HFF-Myc (cell line): Measurements from ENCODE around the gene PPP2R3B.

ENCODE experiments used
- DNase-seq: peaks from one replicate; pipeline ENCODE4 v3.0.0-alpha.2; 2011; ENCODE audit warnings: low read depth; ENCODE audit errors: extremely low read depth
- H3K4me3 ChIP-seq: replicated peaks from 2 replicates; pipeline ENCODE4 v1.5.1; 2011; ENCODE audit warnings: low read depth, mild to moderate bottlenecking, control low read depth, low read length
- TF ChIP-seq, protein P1 (sequence below): IDR thresholded peaks from 2 replicates; pipeline ENCODE4 v1.5.1; 2012; ENCODE audit warnings: mild to moderate bottlenecking, low read depth, low read length, control low read depth; ENCODE audit errors: missing control alignments

Gene PPP2R3B

GRCh38 chrX:400258-400657 is 13.6 kb upstream of the PPP2R3B start:
- no peak for DNase-seq
- no peak overlapping the region for H3K4me3 ChIP-seq
- TF ChIP-seq, protein P1, sequence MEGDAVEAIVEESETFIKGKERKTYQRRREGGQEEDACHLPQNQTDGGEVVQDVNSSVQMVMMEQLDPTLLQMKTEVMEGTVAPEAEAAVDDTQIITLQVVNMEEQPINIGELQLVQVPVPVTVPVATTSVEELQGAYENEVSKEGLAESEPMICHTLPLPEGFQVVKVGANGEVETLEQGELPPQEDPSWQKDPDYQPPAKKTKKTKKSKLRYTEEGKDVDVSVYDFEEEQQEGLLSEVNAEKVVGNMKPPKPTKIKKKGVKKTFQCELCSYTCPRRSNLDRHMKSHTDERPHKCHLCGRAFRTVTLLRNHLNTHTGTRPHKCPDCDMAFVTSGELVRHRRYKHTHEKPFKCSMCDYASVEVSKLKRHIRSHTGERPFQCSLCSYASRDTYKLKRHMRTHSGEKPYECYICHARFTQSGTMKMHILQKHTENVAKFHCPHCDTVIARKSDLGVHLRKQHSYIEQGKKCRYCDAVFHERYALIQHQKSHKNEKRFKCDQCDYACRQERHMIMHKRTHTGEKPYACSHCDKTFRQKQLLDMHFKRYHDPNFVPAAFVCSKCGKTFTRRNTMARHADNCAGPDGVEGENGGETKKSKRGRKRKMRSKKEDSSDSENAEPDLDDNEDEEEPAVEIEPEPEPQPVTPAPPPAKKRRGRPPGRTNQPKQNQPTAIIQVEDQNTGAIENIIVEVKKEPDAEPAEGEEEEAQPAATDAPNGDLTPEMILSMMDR = no peak

- DNase-seq = peak; percentile 63
- TF ChIP-seq, protein P1 = no peak
- no peak overlapping the region for H3K4me3 ChIP-seq
Observed at GRCh38 chrX:397575-397974, 10.9 kb upstream of the PPP2R3B start.

DNA sequence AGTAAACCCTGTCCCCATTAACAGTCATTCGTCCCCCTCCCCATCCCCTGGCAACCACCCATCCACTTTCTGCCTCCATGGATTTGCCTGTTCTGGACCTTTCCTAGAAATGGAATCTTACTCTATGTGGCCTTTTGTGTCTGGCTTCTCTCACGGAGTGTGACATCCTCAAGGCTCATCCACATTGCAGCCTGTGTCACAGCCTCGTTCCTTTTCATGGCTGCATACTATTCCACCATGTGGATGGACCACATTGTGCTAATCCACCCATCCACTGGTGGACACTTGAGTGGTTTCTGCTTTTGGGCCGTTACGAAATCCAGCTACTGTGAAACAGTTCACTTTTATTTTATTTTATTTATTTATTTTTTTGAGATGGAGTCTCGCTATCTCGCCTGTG is 8.1 kb upstream of the PPP2R3B start:
- TF ChIP-seq, protein P1 = no peak
- H3K4me3 ChIP-seq = no peak overlapping the region
- no peak for DNase-seq

DNA sequence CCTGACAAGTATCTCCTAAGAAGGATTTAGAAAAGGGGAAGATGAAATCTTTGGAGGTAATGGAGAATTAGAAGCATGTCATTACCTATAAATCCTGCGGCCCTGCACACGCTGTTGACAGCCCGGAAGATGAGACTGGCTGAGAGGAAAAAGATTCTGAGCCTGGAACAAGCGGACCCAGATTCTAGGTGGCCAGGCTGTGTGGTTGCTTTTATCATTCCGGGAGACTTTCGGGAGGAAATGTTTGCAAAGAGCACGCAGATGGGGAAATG is 5.8 kb upstream of the PPP2R3B start:
- TF ChIP-seq, protein P1 = no peak
- no peak overlapping the region for H3K4me3 ChIP-seq
- DNase-seq = no peak

DNA sequence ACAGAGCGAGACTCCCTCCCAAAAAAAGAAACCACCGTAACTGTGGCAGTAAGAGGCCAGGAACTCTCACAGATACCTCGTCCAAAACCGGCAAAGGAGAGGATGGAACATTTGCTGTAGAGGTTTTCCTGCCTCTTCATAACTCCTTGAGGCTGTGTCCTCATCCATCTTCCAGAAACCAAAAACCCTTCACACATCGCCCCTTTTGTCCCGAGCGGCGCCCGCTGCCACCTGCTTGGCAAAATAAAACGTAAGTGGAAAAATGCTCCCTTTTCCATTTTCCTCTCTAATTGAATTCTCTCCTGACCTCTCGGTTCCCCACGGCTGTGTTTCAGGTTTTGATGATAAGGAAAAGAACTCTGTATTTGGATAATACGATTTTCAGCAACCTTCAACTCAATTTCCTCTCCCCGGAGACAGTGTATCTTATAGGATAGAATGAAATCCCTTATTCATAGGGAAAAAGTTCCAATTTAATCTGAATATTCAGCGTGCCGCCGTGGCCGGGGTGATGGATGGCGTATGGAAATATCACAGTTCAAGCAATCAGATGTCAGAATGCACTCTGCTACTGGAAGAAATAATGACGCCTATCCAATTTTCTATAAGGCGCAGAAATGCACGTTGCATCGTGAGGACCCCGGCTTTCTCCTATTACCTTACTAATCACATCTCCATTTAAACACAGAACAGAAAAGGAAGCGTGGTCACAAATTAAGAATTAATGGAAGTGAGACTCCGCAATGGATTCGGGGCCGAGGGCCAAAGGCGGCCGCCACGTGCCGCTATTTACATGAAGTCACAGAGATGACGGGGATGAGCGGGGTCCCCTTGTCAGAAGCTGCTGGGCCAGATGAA is 5.2 kb upstream of the PPP2R3B start:
- TF ChIP-seq, protein P1 = no peak
- no peak overlapping the region for H3K4me3 ChIP-seq
- DNase-seq = no peak

DNA sequence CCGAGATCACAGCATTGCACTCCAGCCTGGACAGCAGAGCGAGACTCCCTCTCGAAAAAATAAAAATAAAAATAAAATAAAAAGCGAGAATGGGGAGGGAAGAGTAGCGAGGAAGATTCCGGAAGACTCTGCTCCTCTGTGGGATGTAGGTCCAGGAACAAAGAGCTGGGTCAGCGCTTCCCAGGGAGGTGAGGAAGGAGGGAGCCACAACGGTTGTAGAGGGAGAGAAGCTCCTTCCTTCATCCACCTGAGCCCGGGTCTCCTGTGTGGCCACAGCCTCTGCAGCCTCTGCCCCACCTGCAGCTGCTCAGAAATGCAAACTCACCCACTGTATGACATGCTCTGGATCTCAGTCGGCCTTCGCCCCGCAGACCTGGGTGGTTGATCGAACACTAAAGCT is 3.8 kb upstream of the PPP2R3B start:
- DNase-seq = no peak
- TF ChIP-seq, protein P1 = no peak
- H3K4me3 ChIP-seq = no peak overlapping the region

- TF ChIP-seq, protein P1 = no peak
- DNase-seq = no peak
- H3K4me3 ChIP-seq = no peak overlapping the region
Observed at GRCh38 chrX:389021-389441, 2.3 kb upstream of the PPP2R3B start.
